ENCODE results near the gene MNS1. TPM values are rescaled to one million over a fixed set of nuclear protein-coding genes. Genes with fewer than 3 reads are reported as not detected.

MNS1 gene, protein sequence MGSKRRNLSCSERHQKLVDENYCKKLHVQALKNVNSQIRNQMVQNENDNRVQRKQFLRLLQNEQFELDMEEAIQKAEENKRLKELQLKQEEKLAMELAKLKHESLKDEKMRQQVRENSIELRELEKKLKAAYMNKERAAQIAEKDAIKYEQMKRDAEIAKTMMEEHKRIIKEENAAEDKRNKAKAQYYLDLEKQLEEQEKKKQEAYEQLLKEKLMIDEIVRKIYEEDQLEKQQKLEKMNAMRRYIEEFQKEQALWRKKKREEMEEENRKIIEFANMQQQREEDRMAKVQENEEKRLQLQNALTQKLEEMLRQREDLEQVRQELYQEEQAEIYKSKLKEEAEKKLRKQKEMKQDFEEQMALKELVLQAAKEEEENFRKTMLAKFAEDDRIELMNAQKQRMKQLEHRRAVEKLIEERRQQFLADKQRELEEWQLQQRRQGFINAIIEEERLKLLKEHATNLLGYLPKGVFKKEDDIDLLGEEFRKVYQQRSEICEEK
- under 0.01 TPM in 1 of 2 replicates, not detected in the other for total RNA-seq

DNA sequence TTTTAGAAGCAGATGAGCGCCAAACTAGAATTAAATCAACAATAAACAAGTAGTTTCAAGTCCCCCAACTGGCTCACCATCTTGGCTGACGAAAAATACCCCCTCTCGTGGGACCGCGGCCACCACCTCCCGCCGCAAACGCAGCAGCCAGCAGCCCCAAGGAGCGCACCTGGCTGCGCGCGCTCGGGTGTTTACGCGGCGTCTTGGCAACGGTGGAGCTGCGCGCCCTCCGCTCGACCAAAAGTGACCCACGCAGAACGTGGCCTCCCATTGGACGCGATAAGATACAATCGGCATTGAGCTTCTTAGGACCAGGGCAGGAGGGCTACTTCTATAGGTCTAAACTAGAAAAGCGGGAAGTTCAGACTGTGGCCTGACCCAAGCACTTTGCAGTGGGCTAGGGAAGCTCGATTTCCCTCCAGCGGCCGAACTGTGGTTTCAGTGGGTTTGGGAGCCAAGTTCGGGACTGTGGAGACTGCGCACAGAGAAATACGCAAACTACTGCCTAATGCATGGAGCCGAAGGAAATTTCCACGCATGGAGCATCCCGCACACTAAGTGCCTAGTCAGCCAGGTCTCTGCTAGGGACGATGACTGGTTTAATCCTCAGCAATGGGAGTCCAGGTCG lies at the start of gene MNS1:
Gene MNS1, minus strand, starts transcription at position 245 of the 628 bp plus-strand sequence. Its CDS starts 165 bp downstream, at position 80.

Other genes with a start within 250 kb of the MNS1 start
- gene RFX7, start 221.3 kb downstream of the MNS1 start, total RNA-seq: 7.1 and 7.9 TPM in 2 replicates
- 2.6 and 7.5 TPM in 2 replicates for gene TEX9, start 99.7 kb downstream of the MNS1 start, total RNA-seq

Data from placental epithelial cell (primary cell).